ENCODE results near the gene NEK10.
A peak's percentile ranks its signal among the peaks of the same experiment; 100 is the strongest.

Gene NEK10

DNA sequence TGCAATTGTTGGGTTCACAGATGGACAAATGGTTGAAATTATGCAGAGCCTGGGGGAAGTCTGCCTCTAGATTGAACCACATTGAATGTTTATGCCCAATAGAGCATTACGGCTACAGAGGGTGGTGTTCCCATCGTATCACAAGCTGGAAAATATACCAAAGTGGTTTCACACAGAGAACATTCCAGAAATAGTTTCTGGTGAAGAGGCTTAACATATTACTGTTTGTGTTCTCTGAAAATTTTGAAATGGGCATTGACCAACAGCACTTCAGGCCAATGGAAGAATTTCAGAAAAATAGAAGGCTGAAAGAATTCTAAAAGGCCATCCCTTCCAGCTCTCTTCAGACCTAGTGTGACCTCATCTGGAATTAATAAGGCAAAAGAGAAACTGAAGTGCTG is 203.9 kb downstream of the NEK10 start:
- DNase-seq: no peak

DNA sequence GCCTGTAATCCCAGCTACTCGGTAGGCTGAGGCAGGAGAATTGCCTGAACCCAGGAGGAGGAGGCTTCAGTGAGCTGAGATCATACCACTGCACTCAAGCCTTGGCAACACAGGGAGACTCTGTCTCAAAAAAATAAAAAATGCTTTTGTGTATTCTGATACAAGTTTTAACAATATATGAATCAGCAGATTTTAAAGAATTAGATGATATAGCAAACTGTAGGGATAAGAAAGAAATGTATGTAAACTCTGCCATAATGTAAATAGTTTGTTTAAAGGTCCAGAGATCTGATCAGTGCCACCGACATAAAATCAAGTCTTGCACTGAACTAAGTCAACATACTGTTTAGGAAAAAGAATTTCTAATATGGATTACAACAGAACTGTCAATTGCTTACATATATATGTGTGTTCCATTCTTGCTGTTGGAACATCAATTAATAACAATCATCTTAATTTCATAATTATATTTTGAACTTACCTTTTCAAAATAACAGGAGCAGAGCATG is 208.3 kb downstream of the NEK10 start:
- no peak for DNase-seq

DNA sequence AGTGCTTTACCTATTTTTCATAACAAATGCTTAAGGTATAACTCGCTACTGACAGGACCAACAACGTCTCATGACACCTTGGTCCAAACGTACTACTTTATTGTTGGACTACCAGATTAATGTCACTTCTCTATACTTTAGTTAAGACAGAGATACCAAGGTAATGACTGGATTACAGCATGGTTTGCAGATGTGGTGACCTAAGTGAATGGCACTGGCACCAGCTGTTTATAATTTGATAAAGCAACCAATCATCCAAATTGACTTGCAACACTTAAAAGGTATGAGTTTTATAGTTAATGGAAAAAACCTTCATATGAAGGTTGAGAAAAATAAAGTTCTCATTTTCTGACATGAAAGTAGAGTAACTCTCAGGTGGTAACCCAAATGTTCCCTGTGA is 209.0 kb downstream of the NEK10 start:
- no peak for DNase-seq

DNA sequence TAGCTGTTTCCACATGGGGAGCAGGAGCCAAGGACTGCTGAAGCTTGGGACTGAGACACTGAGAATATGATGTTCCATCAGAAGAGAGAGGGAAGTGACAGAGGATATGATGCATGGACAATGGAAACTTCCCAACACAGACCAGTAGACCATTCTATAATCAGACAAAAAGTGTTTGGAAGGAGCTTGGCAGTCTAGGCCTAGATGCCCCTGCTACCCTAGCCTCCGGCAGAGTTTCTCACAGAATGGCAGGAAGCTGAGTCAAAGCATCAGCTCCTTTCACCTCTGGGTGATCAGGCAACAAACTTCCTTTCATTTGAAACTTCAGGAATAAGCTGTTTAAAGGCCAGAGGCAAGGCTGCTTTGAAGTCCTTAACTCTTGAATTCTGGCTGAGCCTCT is 222.0 kb downstream of the NEK10 start:
- DNase-seq: no peak

DNA sequence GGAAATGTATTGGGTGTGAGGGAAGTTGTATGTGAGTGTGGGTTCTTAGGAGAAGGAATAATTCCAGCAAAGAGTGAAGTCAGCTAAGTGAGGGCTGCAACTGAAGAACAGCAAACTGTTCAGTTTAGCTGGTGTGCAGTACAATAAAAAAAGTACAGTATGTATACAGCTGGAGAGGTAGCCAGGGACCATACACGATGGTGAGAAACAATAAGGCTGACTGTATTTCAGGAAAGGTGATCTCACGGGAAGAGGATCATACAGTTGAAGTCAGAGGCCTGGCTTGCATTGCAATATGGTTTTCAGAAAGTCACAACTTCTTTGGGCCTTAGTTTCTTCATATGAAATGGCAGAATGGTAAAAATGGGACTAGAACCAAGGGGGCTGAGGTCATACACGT is 222.4 kb downstream of the NEK10 start:
- no peak for DNase-seq

DNA sequence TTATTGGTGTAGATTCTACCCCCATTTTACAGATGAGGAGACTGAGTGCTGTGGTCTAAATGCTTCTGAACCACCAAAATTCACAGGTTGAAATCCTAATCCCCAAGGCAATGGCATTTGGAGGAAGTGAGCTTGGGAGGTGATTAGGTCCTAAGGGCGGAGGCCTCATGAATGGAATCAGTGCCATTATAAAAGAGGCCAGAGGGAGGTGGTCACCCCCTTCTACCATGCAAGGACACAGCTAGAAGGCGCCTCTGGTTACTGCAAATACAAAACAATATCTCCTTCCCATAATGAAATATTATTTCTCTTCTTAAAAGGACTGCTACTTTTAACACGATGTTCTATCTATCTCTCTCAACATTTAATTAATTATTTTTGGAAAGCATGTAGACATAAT is 223.5 kb downstream of the NEK10 start:
- no peak for DNase-seq

DNA sequence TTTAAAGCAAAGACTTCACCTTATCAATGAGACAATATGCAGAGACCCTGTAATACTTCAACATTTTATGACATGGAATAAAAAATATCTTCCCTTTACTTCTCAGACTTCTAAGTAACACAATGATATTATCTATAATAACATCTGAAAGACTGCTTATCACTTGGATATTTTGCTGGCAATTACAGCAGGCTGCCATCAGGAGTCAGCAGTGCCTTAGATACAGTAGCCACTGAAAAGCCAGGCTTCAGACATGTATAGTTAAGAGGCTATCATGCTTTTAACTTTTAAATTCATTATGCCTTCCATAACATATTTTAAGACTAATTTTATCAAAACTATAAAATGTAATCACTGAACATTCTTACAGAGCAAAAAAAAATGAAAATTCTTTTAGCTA is 227.5 kb downstream of the NEK10 start:
- no peak for DNase-seq

DNA sequence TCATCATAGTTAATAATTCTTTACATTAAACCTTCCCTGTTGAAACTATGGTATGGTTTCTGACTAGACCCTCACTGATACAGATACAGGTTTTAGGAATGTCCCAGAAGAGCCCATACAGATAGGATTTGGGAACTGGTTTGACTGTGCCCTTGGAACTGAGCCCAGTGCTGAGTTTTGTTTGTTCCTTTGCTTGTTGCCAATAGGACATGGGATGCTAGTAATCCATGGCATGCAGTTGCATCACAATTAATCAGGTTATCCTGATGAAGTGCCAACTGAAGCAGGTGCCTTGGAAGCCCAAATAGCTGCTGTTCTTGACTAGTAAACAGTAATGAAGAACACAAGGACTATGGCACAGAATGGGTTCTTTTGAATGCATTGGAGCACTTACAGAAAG is 230.6 kb downstream of the NEK10 start:
- DNase-seq: no peak

DNA sequence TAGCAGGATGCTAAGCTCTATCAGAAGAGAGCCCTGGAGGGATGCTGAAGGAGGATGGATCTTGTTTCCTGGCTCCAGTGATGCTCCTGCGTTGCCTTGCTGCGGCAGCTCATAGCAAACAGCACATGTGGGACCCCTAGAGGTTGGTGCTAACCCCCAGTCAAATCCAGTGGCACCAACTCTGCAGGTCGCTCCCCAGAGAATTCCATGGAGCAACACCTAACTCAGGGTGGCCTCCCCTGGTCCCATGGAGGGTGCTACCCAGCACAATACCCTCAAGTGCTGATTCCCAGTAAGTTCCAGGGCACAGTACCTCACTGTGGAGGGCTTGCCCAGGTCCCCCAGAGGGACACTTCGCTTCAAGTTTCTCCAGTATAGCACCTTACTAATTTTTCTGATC is 231.2 kb downstream of the NEK10 start:
- no peak for DNase-seq

DNA sequence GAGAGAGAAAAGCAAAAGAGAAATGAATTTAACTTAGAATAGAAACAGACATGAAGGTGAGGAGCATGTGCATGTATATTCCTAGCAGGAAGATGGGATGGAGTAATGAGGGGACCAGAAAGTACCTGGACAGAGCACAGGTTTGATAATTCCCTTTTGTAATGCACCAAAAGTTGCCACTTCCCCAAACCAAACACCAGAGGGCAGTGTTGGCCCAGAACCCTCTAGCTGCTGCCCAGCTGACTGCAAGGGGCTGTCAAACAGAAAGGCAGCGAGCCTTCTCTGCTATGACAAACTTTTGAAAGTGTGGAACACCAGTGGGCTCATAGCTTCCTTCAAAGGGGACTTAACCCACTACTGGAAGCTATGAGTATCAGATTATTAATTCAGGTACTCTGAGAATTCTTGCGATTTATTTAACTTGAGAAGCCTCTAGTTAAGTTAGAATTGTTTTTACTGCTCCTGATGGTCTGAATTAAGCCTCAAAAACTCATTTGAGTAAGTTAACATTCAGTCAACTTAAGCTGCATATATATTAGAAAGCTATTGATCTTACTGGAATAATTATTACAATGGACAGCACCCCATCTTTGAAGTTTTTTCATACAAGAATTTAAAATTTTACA is 234.9 kb downstream of the NEK10 start:
- DNase-seq: peak; percentile 63

DNA sequence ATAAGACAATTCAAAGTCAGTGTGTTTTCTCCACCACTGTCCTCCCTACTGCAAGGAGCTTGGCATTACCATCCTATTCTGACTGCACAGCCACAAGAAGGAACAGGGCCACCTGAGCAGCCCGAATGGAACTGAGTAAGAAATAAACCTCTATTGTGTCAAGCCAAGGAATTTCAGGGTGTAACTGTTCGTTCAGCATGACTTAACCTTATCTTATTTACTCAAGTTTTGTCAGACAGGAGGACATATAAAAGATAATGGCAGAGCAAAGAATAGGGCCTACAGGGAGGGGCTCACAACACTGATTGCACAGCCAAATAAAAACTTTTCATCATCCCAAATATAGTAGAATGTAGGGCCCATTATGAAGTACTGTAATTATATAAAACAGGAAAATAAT is 236.1 kb downstream of the NEK10 start:
- no peak for DNase-seq

DNA sequence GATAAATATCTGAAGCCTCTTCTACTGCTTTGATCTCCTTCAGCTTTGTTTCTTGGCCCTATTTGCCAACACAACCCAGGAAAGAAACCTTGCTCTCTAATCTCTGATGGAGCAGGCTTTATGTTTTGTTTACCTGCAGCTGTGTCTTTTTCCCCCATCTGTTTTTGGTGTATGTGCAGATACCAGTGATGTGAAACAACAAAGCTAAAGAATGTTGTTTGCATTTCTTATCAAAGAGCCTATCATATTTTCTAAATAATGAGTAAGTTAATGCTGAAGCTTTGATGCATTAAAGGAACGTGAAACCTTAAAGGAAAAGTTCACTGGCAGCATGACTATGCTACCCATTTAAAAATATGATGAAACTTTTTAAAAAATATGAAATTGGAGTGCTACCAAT is 238.4 kb downstream of the NEK10 start:
- no peak for DNase-seq

DNA sequence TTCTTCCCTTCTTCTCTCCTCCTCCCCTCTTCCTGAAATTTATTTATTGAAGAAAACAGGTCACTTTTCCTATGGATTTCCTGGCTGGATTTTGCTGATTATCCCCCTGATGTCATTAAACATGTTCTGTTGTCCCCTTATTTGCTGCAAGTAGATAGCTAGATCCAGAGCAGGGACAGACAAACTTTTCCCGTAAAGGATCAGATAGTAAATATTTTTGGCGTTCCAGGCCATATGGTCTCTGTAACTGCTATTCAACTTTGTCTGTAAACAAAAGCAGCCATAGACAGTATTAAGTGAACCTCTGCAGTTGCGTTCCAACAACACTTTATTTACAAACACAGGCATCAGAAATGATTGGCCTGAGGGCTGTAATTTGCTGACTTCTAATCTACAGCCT is 241.3 kb downstream of the NEK10 start:
- DNase-seq: no peak

DNA sequence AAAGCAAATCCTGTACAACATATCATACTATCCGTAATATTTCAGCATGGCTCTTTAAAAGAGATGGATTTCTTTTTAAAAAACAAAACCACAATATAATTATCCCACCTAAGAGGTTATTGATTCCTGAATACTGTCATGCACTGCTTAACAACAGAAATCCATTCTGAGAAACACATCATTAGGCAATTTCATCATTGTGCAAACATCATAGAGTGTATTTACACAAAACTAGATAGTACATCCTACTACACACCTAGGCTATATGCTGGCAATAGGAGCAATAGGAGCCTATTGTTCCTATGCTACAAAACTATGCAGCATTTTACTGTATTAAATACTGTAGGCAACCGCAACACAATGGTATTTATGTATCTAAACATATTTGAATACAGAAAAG is 242.0 kb downstream of the NEK10 start:
- no peak for DNase-seq

DNA sequence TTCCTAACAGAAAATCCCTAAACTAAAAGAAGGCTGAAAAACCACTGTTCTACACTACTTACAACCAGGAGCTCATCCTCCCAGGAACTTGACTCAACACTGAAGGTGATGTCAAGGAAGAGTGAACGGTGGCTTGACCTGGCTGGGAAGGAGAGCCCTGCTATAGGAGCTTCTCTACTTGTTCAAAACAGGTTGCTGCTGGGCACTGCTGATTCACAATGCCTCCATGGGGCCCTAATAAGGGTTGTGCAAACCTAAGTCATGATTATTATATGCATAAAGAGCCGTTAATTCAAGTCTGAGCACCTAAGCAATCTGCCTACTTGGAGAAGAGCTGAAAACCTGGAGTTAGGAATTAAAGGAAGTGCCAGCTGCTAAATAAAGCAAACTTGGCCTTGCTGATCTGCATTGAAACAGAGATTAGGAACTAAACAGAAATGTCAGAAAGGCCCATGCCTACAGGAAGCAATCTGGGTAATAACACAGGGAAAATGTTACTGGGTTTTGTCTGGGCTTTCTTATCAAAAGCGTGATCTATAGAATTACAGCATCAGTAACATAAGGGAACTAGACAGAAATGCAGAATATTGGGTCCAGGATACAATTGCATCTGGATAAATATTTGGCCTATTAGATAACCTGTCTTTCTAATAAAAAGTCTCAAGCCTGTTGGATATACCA is 243.2 kb downstream of the NEK10 start:
- no peak for DNase-seq

DNA sequence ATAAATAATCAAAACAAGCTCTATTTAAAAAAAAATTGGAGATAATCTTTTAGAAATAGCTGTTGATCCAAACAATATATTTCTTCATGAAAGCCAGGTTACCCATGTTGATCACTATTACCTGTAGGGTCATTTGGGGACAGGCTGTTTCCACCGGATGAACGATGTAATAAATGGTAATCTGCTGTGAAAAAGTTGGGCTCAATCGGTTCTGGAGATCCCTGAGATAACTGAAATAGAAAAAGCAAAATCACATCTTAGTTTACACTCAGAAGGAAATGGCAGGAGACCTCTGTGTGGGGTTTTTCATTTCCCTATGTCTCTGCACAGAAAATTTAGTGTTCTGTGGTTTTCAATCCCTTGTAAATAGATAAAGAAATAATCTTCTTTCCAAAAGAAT is 249.5 kb downstream of the NEK10 start:
- no peak for DNase-seq

DNA sequence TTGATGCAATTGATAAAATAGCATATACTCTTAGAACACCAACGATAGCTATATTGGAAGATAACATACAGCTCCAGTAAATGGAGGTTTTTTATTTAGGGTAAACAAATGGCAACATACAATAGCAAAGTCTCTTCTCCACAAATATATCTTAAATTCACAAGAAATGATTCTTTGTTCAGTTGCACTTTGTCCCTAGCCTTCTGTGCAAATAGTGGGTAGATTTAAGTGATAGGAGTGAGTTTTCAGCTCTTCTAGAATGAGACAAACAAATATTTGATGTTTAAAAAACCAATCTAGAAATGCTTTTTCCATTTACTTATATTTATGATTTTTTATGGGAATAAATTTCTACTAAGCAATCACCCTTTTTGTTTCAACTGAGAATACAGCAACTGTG is 253.8 kb downstream of the NEK10 start:
- no peak for DNase-seq

DNA sequence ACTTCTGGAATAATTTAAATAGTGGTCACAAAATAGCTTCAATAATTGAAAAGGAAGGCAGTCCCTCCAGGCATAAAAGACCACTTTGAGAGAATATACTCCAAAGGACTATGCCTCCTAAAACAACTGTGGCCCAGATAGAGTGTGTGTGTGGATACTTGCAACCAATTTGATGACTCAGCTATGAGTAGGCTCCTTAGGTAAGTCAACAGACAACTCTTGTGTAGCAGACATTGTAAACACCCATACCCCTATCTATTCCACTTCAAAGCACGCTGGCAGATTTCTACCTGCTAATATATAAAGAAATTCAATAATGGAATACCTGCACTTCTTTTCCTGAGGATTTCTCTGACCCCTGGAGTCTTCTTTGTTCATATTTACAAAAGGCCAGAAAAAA is 254.5 kb downstream of the NEK10 start:
- DNase-seq: no peak

DNA sequence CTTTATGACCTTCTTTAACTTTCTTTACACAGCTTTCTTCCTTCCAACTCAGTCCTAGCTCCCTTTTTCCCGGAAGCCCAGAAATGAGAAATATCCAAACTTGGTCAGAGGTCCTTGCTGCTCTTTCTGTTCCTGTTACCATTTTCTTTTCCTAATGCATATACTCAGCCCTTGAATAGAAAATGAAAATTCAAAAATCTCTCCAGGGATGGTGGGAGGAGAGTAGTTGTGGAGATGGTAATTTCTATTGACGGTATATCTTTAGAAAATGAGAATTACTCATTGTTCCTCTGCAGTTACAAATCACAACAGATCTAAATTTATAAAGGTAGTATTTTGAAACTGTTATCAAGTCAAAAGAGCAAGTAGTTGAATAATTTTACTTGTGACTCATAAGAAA is 255.1 kb downstream of the NEK10 start:
- no peak for DNase-seq

DNA sequence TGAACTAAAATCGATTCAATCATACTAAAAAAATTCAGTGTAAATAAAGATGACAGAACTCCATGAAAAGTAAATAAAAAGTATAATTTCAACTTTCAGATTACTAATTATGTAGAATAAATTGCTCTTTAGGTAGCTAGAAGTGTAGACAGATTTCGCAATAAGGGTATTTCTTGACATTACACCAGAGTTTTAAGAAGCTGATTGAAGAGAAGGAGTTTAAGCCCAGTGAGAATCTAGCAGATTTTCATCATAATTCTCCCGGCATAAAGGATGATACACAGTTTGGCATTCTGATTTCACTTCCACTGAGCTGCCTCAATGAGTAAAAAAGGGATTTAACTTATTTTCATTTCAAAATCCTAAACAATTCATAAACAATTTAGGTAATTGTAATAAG is 259.2 kb downstream of the NEK10 start:
- DNase-seq: no peak

DNA sequence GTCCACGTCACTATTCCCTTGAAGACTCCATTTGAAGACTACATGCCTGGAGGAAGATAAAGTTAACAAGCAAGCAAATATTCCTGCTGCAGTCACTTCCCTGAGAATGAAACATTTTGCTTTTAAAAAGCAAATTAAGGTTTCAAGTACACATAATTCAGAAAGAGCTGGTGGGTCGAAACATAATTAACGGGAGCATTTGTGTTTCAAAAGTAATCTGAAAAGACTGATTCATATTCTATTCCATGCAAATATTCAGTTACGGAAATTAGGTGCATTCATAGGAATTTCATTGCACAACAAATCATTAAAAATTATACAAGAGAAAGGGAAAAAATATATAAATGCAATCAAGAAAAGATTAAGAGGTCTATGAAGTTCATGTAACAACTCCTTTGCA is 260.9 kb downstream of the NEK10 start:
- no peak for DNase-seq

DNA sequence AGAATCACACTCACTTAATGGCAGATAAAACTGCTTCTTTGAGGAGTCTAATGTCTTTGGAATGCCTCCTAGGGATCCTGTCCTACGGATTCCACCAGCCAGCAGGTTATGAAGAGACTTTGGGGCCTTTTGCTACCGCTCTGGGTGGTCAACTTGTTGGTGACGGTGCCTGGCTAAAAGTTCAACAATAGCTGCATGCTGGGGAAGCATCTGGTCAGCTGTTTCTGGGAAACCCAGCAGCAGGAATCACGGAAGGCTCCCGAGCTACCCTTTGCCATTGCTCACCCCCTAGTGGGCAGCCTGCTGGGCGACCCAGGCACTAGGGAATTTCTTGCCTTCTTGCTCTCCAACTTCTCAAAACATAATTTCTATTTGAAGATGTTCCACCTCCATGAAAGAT is 263.3 kb downstream of the NEK10 start:
- no peak for DNase-seq

DNA sequence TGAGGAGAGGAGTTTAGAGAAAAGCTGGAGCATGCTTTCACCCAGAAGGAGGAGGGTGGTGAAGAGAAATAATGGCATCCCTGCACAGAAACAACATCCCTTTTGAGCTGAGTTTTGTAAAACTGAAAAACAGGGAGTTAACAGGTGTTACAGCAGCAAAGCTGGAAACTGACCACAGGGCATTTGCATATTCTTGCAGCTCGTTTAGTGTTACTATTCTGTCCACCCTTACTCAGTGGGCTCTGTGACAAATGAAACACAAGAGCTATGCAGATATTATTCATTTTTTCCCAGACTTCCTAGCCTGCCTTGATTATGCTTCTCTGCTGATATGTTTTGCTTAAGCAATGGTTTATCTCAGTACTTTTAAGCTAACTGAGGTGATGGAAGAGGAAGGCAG is 272.0 kb downstream of the NEK10 start:
- no peak for DNase-seq

DNA sequence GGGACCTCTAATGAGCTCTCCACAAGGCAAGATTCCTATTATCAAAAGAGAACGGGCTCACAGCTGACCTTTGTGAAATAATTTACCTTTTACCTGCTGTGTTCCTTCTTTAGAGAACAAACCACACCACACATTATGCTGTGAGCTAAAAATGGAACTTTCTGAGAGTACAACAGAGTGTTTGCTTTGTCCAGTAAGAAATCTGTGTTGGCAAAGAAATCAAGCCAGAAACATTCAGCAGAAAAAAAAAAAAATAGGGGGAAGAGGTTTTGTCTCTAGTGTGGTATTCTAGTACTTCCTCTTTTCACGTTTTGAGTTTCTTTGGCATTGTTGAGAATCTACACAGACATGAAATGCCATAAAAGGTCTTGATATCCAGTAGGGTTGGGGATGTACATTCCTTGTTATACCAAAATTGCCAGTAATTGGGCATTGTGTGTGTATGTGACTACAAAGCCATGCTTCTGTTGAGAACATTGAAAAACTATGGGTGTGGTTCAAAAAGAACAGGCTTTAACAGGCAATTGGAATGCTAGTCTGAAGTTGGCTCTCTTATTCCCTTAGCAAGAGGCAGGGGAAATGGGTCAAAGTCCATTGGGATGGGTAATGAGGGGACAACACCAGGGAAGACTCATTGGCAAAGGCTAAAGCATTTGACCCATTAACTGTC is 273.5 kb downstream of the NEK10 start:
- DNase-seq: peak; percentile 28

DNA sequence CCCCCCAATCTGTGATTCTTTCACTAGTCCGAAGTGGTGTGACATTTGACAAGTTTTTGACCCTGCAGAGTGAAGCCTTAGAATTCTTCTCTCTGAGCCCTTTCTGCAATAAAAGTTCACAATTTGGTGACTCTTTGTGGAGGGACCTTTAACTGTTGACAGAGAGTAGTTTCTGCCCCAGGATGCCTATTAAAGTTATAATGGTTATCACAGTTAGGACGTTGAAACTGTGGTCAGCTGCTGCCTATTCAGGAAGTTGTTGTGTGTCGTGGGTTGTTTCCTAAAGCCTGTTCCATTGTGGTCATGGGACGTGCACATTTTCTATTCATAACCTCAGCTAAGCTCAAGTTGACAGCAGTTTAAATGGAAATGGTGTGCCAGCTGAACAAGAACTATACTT is 274.5 kb downstream of the NEK10 start:
- peak; percentile 22 for DNase-seq

Data from RPMI8226 (cell line).